ENCODE results near the gene HOXB4.

DNA sequence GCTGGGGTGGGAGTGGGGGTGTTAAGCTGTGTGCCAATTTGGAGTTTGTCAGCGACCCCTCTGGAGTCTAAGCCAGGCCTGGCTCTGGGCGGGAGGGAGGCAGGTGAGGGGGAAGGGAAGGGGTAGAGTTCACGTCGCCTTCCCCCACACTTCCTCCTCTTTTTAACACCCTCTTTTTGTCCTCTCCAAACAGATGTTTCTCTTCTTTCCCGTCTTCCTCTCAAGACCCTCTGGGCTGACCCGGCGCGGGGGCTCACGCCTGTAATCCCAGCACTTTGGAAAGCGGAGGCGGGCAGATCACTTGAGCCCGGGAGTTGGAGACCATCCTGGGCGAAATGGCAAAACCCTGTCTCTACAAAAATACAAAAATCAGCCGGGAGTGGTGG, 50.6 kb downstream of the HOXB4 start:
- TF ChIP-seq, protein P1, sequence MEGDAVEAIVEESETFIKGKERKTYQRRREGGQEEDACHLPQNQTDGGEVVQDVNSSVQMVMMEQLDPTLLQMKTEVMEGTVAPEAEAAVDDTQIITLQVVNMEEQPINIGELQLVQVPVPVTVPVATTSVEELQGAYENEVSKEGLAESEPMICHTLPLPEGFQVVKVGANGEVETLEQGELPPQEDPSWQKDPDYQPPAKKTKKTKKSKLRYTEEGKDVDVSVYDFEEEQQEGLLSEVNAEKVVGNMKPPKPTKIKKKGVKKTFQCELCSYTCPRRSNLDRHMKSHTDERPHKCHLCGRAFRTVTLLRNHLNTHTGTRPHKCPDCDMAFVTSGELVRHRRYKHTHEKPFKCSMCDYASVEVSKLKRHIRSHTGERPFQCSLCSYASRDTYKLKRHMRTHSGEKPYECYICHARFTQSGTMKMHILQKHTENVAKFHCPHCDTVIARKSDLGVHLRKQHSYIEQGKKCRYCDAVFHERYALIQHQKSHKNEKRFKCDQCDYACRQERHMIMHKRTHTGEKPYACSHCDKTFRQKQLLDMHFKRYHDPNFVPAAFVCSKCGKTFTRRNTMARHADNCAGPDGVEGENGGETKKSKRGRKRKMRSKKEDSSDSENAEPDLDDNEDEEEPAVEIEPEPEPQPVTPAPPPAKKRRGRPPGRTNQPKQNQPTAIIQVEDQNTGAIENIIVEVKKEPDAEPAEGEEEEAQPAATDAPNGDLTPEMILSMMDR (IDR thresholded peaks at IDR 0.05), result no peak
- TF ChIP-seq, protein P2, sequence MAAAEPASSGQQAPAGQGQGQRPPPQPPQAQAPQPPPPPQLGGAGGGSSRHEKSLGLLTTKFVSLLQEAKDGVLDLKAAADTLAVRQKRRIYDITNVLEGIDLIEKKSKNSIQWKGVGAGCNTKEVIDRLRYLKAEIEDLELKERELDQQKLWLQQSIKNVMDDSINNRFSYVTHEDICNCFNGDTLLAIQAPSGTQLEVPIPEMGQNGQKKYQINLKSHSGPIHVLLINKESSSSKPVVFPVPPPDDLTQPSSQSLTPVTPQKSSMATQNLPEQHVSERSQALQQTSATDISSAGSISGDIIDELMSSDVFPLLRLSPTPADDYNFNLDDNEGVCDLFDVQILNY (CRISPR knock-in tag; IDR thresholded peaks at IDR 0.05), result no peak
- no peak for TF ChIP-seq ZNF232 (CRISPR knock-in tag; IDR thresholded peaks at IDR 0.05)
- TF ChIP-seq, protein P3, sequence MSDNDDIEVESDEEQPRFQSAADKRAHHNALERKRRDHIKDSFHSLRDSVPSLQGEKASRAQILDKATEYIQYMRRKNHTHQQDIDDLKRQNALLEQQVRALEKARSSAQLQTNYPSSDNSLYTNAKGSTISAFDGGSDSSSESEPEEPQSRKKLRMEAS (CRISPR knock-in tag; IDR thresholded peaks at IDR 0.05), result no peak
